ENCODE data around the gene TTLL11. TPM values are rescaled to one million over a fixed set of nuclear protein-coding genes. Genes with fewer than 3 reads are reported as not detected.

TTLL11 gene
- total and polyA plus RNA-seq, 2 experiments from 2014 or later: 0.57 to 1.4 TPM

DNA sequence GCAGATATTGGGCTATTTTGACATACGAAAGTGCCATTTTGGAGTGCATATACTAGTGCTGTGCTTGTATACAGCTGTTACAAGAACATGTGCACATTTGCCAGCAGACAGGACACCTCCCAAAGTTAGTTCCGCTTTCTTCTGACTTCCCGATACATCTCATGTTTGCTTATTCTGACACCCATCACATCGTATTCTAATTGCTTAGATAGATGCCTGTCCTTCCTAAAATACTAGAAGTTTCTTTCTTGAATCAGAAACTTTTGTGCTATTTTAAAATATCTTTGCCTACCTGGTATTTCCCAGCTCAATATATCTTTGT lies 177.8 kb downstream of the TTLL11 start:
- ATAC-seq (no peak), DNase-seq (ENCODE audit: low spot score) (no peak)
- Histone ChIP-seq H3K9me2 (ENCODE audit: insufficient read depth) (no peaks in the 10 kb centered on the region), H3F3A (replicated peaks; ENCODE audit: low read depth) (no peaks in the 10 kb centered on the region), H3K27me3 (ENCODE audit: insufficient read depth) (no peaks in the 10 kb centered on the region), H3K4me1 (ENCODE audit: insufficient read depth) (no peaks in the 10 kb centered on the region), H3K79me2 (replicated peaks; ENCODE audit: insufficient read depth) (no peaks in the 10 kb centered on the region), H3K4me2 (no peak overlapping the region), H3K27ac (ENCODE audit: low read depth) (no peak overlapping the region), H2AFZ (no peak overlapping the region), H4K20me1 (replicated peaks; ENCODE audit: insufficient read depth) (no peaks in the 10 kb centered on the region), H3K36me3 (ENCODE audit: insufficient read depth) (no peaks in the 10 kb centered on the region), H3K4me3 (no peak overlapping the region)
- H3K27ac Mint-ChIP-seq: no peak overlapping the region
- H3K4me3 Mint-ChIP-seq: no peak overlapping the region
- no peak for TF ChIP-seq ZNF114 (CRISPR knock-in tag; IDR thresholded peaks at IDR 0.05)
- TF ChIP-seq POLR2AphosphoS5 (IDR thresholded peaks at IDR 0.05; ENCODE audit: low read depth): no peak
- no peak for TF ChIP-seq ZNF331 (CRISPR knock-in tag; IDR thresholded peaks at IDR 0.05; ENCODE audit: low read depth)
- no peak for TF ChIP-seq NANOG (IDR thresholded peaks at IDR 0.05; ENCODE audit: borderline replicate concordance)
- TF ChIP-seq, protein P1, sequence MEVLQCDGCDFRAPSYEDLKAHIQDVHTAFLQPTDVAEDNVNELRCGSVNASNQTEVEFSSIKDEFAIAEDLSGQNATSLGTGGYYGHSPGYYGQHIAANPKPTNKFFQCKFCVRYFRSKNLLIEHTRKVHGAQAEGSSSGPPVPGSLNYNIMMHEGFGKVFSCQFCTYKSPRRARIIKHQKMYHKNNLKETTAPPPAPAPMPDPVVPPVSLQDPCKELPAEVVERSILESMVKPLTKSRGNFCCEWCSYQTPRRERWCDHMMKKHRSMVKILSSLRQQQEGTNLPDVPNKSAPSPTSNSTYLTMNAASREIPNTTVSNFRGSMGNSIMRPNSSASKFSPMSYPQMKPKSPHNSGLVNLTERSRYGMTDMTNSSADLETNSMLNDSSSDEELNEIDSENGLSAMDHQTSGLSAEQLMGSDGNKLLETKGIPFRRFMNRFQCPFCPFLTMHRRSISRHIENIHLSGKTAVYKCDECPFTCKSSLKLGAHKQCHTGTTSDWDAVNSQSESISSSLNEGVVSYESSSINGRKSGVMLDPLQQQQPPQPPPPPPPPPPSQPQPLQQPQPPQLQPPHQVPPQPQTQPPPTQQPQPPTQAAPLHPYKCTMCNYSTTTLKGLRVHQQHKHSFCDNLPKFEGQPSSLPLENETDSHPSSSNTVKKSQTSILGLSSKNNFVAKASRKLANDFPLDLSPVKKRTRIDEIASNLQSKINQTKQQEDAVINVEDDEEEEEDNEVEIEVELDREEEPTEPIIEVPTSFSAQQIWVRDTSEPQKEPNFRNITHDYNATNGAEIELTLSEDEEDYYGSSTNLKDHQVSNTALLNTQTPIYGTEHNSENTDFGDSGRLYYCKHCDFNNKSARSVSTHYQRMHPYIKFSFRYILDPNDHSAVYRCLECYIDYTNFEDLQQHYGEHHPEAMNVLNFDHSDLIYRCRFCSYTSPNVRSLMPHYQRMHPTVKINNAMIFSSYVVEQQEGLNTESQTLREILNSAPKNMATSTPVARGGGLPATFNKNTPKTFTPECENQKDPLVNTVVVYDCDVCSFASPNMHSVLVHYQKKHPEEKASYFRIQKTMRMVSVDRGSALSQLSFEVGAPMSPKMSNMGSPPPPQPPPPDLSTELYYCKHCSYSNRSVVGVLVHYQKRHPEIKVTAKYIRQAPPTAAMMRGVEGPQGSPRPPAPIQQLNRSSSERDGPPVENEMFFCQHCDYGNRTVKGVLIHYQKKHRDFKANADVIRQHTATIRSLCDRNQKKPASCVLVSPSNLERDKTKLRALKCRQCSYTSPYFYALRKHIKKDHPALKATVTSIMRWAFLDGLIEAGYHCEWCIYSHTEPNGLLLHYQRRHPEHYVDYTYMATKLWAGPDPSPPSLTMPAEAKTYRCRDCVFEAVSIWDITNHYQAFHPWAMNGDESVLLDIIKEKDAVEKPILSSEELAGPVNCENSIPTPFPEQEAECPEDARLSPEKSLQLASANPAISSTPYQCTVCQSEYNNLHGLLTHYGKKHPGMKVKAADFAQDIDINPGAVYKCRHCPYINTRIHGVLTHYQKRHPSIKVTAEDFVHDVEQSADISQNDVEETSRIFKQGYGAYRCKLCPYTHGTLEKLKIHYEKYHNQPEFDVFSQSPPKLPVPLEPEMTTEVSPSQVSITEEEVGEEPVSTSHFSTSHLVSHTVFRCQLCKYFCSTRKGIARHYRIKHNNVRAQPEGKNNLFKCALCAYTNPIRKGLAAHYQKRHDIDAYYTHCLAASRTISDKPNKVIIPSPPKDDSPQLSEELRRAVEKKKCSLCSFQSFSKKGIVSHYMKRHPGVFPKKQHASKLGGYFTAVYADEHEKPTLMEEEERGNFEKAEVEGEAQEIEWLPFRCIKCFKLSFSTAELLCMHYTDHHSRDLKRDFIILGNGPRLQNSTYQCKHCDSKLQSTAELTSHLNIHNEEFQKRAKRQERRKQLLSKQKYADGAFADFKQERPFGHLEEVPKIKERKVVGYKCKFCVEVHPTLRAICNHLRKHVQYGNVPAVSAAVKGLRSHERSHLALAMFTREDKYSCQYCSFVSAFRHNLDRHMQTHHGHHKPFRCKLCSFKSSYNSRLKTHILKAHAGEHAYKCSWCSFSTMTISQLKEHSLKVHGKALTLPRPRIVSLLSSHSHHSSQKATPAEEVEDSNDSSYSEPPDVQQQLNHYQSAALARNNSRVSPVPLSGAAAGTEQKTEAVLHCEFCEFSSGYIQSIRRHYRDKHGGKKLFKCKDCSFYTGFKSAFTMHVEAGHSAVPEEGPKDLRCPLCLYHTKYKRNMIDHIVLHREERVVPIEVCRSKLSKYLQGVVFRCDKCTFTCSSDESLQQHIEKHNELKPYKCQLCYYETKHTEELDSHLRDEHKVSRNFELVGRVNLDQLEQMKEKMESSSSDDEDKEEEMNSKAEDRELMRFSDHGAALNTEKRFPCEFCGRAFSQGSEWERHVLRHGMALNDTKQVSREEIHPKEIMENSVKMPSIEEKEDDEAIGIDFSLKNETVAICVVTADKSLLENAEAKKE (CRISPR knock-in tag; IDR thresholded peaks at IDR 0.05): no peak
- TF ChIP-seq STAT1 (IDR thresholded peaks at IDR 0.05; ENCODE audit: unreplicated experiment): no peak
- TF ChIP-seq EZH2phosphoT487 (IDR thresholded peaks at IDR 0.05; ENCODE audit: unreplicated experiment): no peak
- TF ChIP-seq ETS1 (IDR thresholded peaks at IDR 0.05): no peak
- TF ChIP-seq EZH2 (IDR thresholded peaks at IDR 0.05; ENCODE audit: low read depth, unreplicated experiment): no peak
- TF ChIP-seq JUNB (IDR thresholded peaks at IDR 0.05; ENCODE audit: unreplicated experiment): no peak
- TF ChIP-seq CTCF (conservative IDR thresholded peaks at IDR 0.05; ENCODE audit: low read depth in 2 of 2): no peak
- no peak for TF ChIP-seq CREB1 (CRISPR knock-in tag; IDR thresholded peaks at IDR 0.05; ENCODE audit: low read depth)
- TF ChIP-seq, protein P2, sequence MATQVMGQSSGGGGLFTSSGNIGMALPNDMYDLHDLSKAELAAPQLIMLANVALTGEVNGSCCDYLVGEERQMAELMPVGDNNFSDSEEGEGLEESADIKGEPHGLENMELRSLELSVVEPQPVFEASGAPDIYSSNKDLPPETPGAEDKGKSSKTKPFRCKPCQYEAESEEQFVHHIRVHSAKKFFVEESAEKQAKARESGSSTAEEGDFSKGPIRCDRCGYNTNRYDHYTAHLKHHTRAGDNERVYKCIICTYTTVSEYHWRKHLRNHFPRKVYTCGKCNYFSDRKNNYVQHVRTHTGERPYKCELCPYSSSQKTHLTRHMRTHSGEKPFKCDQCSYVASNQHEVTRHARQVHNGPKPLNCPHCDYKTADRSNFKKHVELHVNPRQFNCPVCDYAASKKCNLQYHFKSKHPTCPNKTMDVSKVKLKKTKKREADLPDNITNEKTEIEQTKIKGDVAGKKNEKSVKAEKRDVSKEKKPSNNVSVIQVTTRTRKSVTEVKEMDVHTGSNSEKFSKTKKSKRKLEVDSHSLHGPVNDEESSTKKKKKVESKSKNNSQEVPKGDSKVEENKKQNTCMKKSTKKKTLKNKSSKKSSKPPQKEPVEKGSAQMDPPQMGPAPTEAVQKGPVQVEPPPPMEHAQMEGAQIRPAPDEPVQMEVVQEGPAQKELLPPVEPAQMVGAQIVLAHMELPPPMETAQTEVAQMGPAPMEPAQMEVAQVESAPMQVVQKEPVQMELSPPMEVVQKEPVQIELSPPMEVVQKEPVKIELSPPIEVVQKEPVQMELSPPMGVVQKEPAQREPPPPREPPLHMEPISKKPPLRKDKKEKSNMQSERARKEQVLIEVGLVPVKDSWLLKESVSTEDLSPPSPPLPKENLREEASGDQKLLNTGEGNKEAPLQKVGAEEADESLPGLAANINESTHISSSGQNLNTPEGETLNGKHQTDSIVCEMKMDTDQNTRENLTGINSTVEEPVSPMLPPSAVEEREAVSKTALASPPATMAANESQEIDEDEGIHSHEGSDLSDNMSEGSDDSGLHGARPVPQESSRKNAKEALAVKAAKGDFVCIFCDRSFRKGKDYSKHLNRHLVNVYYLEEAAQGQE (IDR thresholded peaks at IDR 0.05; ENCODE audit: unreplicated experiment): no peak
- H3K4me1 Mint-ChIP-seq: peaks cover 2% of the 10 kb centered on the region; the same call in 2 of the 3 replicates
- no peaks in the 10 kb centered on the region for H3K27me3 Mint-ChIP-seq (ENCODE audit: insufficient read depth, low read depth, poor library complexity)
- no peaks in the 10 kb centered on the region for H3K9me3 Mint-ChIP-seq
- no peaks in the 10 kb centered on the region for H3K36me3 Mint-ChIP-seq (ENCODE audit: low read depth)
